HFFc6 (cell line): ENCODE data around the gene HTT-AS. TPM values are rescaled to one million over a fixed set of nuclear protein-coding genes. Genes with fewer than 3 reads are reported as not detected.
A peak's percentile ranks its signal among the peaks of the same experiment; 100 is the strongest.

Source experiments
- DNase-seq: peaks from one replicate; pipeline ENCODE4 v3.0.0-alpha.2; 2018
- H3K27ac Mint-ChIP-seq: 2 replicates; pipeline ENCODE4 v1.8.0; 2020; ENCODE audit warnings: mild to moderate bottlenecking, mixed read lengths
- H3K27me3 Mint-ChIP-seq: 2 replicates; pipeline ENCODE4 v1.8.0; 2021; ENCODE audit warnings: mild to moderate bottlenecking, moderate library complexity, mixed read lengths; ENCODE audit not compliant: insufficient read depth
- H3K36me3 Mint-ChIP-seq: 2 replicates; pipeline ENCODE4 v1.8.0; 2021; ENCODE audit warnings: low read depth, mixed read lengths
- H3K4me1 Mint-ChIP-seq: 2 replicates; pipeline ENCODE4 v1.8.0; 2020; ENCODE audit warnings: low read depth, mixed read lengths
- H3K4me3 Mint-ChIP-seq: 2 replicates; pipeline ENCODE4 v1.8.0; 2020; ENCODE audit warnings: mild to moderate bottlenecking, moderate library complexity, mixed read lengths
- H3K9me3 Mint-ChIP-seq: 2 replicates; pipeline ENCODE4 v1.8.0; 2020; ENCODE audit warnings: mild to moderate bottlenecking, mixed read lengths
- CTCF ChIP-seq: fragments of 200-600 bp; sonication (generic); IDR thresholded peaks from 2 replicates; pipeline ENCODE4 v1.5.0; 2021; ENCODE audit warnings: antibody characterized with exemption, mild to moderate bottlenecking
- total RNA-seq, 6 experiments: library from RNA; stranded (reverse); fragmentation: NEBNext Ultra II Directional; extraction: Animal tissue kit (Norgen Biotek cat#: 25700); gene quantifications; 2 replicates in 1 of 6; 3 replicates in 5 of 6; pipeline ENCODE4 v1.2.3, GENCODE V29; 2021

HTT-AS gene
- total RNA-seq, 6 experiments from 2014 or later = not detected

- no peak for TF ChIP-seq CTCF
- Mint-ChIP-seq H3K4me3 (peak overlapping the region; percentile 83), H3K27ac (peak overlapping the region; percentile 73), H3K4me1 (peaks cover 34% of the 10 kb centered on the region), H3K27me3 (peaks cover 12% of the 10 kb centered on the region), H3K36me3 (no peaks in the 10 kb centered on the region), H3K9me3 (no peaks in the 10 kb centered on the region)
- no peak for DNase-seq
Observed at GRCh38 chr4:3042226-3042625, 32.1 kb downstream of the HTT-AS start.

GRCh38 chr4:3041192-3042142 is 32.9 kb downstream of the HTT-AS start:
- no peaks in the 10 kb centered on the region for H3K9me3 Mint-ChIP-seq
- no peaks in the 10 kb centered on the region for H3K36me3 Mint-ChIP-seq
- DNase-seq = peak; percentile 70
- no peak for TF ChIP-seq CTCF
- peaks cover 40% of the 10 kb centered on the region for H3K4me1 Mint-ChIP-seq
- peak overlapping the region; percentile 83 for H3K4me3 Mint-ChIP-seq
- H3K27me3 Mint-ChIP-seq = peaks cover 18% of the 10 kb centered on the region
- peak overlapping the region; percentile 73 for H3K27ac Mint-ChIP-seq

- Mint-ChIP-seq H3K36me3 (no peaks in the 10 kb centered on the region), H3K27me3 (peaks cover 24% of the 10 kb centered on the region), H3K4me1 (peaks cover 36% of the 10 kb centered on the region), H3K4me3 (no peak overlapping the region), H3K27ac (no peak overlapping the region), H3K9me3 (no peaks in the 10 kb centered on the region)
- DNase-seq = no peak
- no peak for TF ChIP-seq CTCF
Observed at GRCh38 chr4:3040452-3041191, 33.7 kb downstream of the HTT-AS start.

GRCh38 chr4:3039706-3040366 is 34.5 kb downstream of the HTT-AS start:
- DNase-seq = no peak
- no peaks in the 10 kb centered on the region for H3K36me3 Mint-ChIP-seq
- TF ChIP-seq CTCF = no peak
- H3K4me3 Mint-ChIP-seq = no peak overlapping the region
- H3K27me3 Mint-ChIP-seq = peaks cover 22% of the 10 kb centered on the region
- no peak overlapping the region for H3K27ac Mint-ChIP-seq
- no peaks in the 10 kb centered on the region for H3K9me3 Mint-ChIP-seq
- peaks cover 29% of the 10 kb centered on the region for H3K4me1 Mint-ChIP-seq

GRCh38 chr4:3037957-3038461 is 36.3 kb downstream of the HTT-AS start:
- Mint-ChIP-seq H3K9me3 (no peaks in the 10 kb centered on the region), H3K27ac (no peak overlapping the region), H3K4me3 (peak overlapping the region; percentile 48), H3K36me3 (no peaks in the 10 kb centered on the region), H3K27me3 (peaks cover 25% of the 10 kb centered on the region), H3K4me1 (peaks cover 29% of the 10 kb centered on the region)
- DNase-seq = no peak
- no peak for TF ChIP-seq CTCF
